Stimulated activated CD8-positive, alpha-beta memory T cell treated with anti-CD3 and anti-CD28 coated beads, Interleukin-4, amount 100 ng/mL, for 1 hour (primary cell): ENCODE results near the gene CDC42EP5.
"Not testable (repeated sequence)": the region's sequence is repeated elsewhere in the genome, so short reads cannot be mapped to it uniquely, and the experiment has no call there.

Experiments
- DNase-seq, 2 donors: peaks; one replicate each; pipeline ENCODE4 v3.0.0-alpha.2; 2020; ENCODE audit warnings: low read depth in 2 of 2, low spot score in 1 of 2

Gene CDC42EP5

GRCh38 chr19:54473071-54473891 lies at the start of gene CDC42EP5:
Gene CDC42EP5, minus strand, starts transcription at chr19:54473296. Its CDS starts 7,749 bp downstream, at chr19:54465547.
- no peak for DNase-seq

GRCh38 chr19:54521860-54522513 lies 48.9 kb upstream of the CDC42EP5 start:
- no peak for DNase-seq

GRCh38 chr19:54521022-54521859 lies 48.1 kb upstream of the CDC42EP5 start:
- no peak for DNase-seq

GRCh38 chr19:54518844-54519243 lies 45.7 kb upstream of the CDC42EP5 start:
- DNase-seq: no peak

- DNase-seq: peak in 1 of 2 donors; percentile 17
These were observed 44.4 kb upstream of the CDC42EP5 start for GRCh38 chr19:54517483-54517882.

GRCh38 chr19:54515156-54515555 lies 42.1 kb upstream of the CDC42EP5 start:
- no peak for DNase-seq

- DNase-seq: not testable (repeated sequence)
These were observed 36.3 kb upstream of the CDC42EP5 start for GRCh38 chr19:54509200-54509940.

- DNase-seq: not testable (repeated sequence)
These were observed 35.4 kb upstream of the CDC42EP5 start for GRCh38 chr19:54508487-54508886.

GRCh38 chr19:54507824-54508223 lies 34.7 kb upstream of the CDC42EP5 start:
- no peak for DNase-seq

- DNase-seq: not testable (repeated sequence)
These were observed 34.1 kb upstream of the CDC42EP5 start for GRCh38 chr19:54507038-54507717.

- no peak for DNase-seq
These were observed 33.0 kb upstream of the CDC42EP5 start for GRCh38 chr19:54506079-54506478.

- DNase-seq: not testable (repeated sequence)
These were observed 32.4 kb upstream of the CDC42EP5 start for GRCh38 chr19:54505542-54505941.

GRCh38 chr19:54502518-54503048 lies 29.5 kb upstream of the CDC42EP5 start, which contains the start of gene LAIR2:
Gene LAIR2, plus strand, starts transcription at chr19:54502831. Its CDS starts 88 bp downstream, at chr19:54502919.
- DNase-seq: no peak

GRCh38 chr19:54498451-54498772 lies 25.3 kb upstream of the CDC42EP5 start:
- DNase-seq: not testable (repeated sequence)

GRCh38 chr19:54497747-54498450 lies 24.8 kb upstream of the CDC42EP5 start:
- not testable (repeated sequence) for DNase-seq

- not testable (repeated sequence) for DNase-seq
These were observed 22.2 kb upstream of the CDC42EP5 start for GRCh38 chr19:54495284-54495683.

GRCh38 chr19:54493967-54494585 lies 21.0 kb upstream of the CDC42EP5 start:
- DNase-seq: no peak

- DNase-seq: not testable (repeated sequence)
These were observed 20.0 kb upstream of the CDC42EP5 start for GRCh38 chr19:54493056-54493455.

- no peak for DNase-seq
These were observed 19.5 kb upstream of the CDC42EP5 start for GRCh38 chr19:54492568-54492967.
